ENCODE results near the gene STAT5B.
"Not testable (repeated sequence)": the region's sequence is repeated elsewhere in the genome, so short reads cannot be mapped to it uniquely, and the experiment has no call there.

Gene STAT5B

GRCh38 chr17:42304187-42305030 lies 28.2 kb upstream of the STAT5B start:
- no peak overlapping the region for H3K9ac ChIP-seq (ENCODE audit: low read length)
- H3K9me3 ChIP-seq (ENCODE audit: control insufficient read depth, low read length) = no peaks in the 10 kb centered on the region
- H3K4me1 ChIP-seq (ENCODE audit: control insufficient read depth, insufficient read depth, low read length) = no peaks in the 10 kb centered on the region
- H3K36me3 ChIP-seq (ENCODE audit: control insufficient read depth, insufficient read depth, low read length) = peaks cover 14% of the 10 kb centered on the region
- H3K4me3 ChIP-seq (ENCODE audit: low read length) = no peak overlapping the region
- H3K27me3 ChIP-seq (ENCODE audit: control insufficient read depth, insufficient read depth, low read length) = no peaks in the 10 kb centered on the region

- no peak overlapping the region for H3K4me3 ChIP-seq (ENCODE audit: low read length)
- no peaks in the 10 kb centered on the region for H3K9me3 ChIP-seq (ENCODE audit: control insufficient read depth, low read length)
- H3K36me3 ChIP-seq (ENCODE audit: control insufficient read depth, insufficient read depth, low read length) = peaks cover 14% of the 10 kb centered on the region
- no peaks in the 10 kb centered on the region for H3K27me3 ChIP-seq (ENCODE audit: control insufficient read depth, insufficient read depth, low read length)
- H3K9ac ChIP-seq (ENCODE audit: low read length) = no peak overlapping the region
- no peaks in the 10 kb centered on the region for H3K4me1 ChIP-seq (ENCODE audit: control insufficient read depth, insufficient read depth, low read length)
Observed at GRCh38 chr17:42303694-42304093, 27.5 kb upstream of the STAT5B start.

- no peaks in the 10 kb centered on the region for H3K27me3 ChIP-seq (ENCODE audit: control insufficient read depth, insufficient read depth, low read length)
- no peak overlapping the region for H3K9ac ChIP-seq (ENCODE audit: low read length)
- H3K4me1 ChIP-seq (ENCODE audit: control insufficient read depth, insufficient read depth, low read length) = no peaks in the 10 kb centered on the region
- no peaks in the 10 kb centered on the region for H3K9me3 ChIP-seq (ENCODE audit: control insufficient read depth, low read length)
- no peak overlapping the region for H3K4me3 ChIP-seq (ENCODE audit: low read length)
- peaks cover 9% of the 10 kb centered on the region for H3K36me3 ChIP-seq (ENCODE audit: control insufficient read depth, insufficient read depth, low read length)
Observed at GRCh38 chr17:42301022-42301421, 24.8 kb upstream of the STAT5B start.

GRCh38 chr17:42299913-42300312 lies 23.7 kb upstream of the STAT5B start:
- H3K9me3 ChIP-seq (ENCODE audit: control insufficient read depth, low read length); H3K4me3 ChIP-seq (ENCODE audit: low read length); H3K27me3 ChIP-seq (ENCODE audit: control insufficient read depth, insufficient read depth, low read length); H3K36me3 ChIP-seq (ENCODE audit: control insufficient read depth, insufficient read depth, low read length); H3K4me1 ChIP-seq (ENCODE audit: control insufficient read depth, insufficient read depth, low read length); H3K9ac ChIP-seq (ENCODE audit: low read length): not testable (repeated sequence)

GRCh38 chr17:42299361-42299760 lies 23.2 kb upstream of the STAT5B start:
- H3K27me3 ChIP-seq (ENCODE audit: control insufficient read depth, insufficient read depth, low read length); H3K9me3 ChIP-seq (ENCODE audit: control insufficient read depth, low read length); H3K36me3 ChIP-seq (ENCODE audit: control insufficient read depth, insufficient read depth, low read length); H3K4me1 ChIP-seq (ENCODE audit: control insufficient read depth, insufficient read depth, low read length); H3K9ac ChIP-seq (ENCODE audit: low read length); H3K4me3 ChIP-seq (ENCODE audit: low read length): not testable (repeated sequence)

GRCh38 chr17:42297775-42298174 lies 21.6 kb upstream of the STAT5B start:
- not testable (repeated sequence) for H3K9ac ChIP-seq (ENCODE audit: low read length); H3K4me3 ChIP-seq (ENCODE audit: low read length); H3K4me1 ChIP-seq (ENCODE audit: control insufficient read depth, insufficient read depth, low read length); H3K27me3 ChIP-seq (ENCODE audit: control insufficient read depth, insufficient read depth, low read length); H3K9me3 ChIP-seq (ENCODE audit: control insufficient read depth, low read length); H3K36me3 ChIP-seq (ENCODE audit: control insufficient read depth, insufficient read depth, low read length)

- Histone ChIP-seq H3K4me1 (ENCODE audit: control insufficient read depth, insufficient read depth, low read length) (no peaks in the 10 kb centered on the region), H3K27me3 (ENCODE audit: control insufficient read depth, insufficient read depth, low read length) (no peaks in the 10 kb centered on the region), H3K36me3 (ENCODE audit: control insufficient read depth, insufficient read depth, low read length) (no peaks in the 10 kb centered on the region), H3K9ac (ENCODE audit: low read length) (no peak overlapping the region), H3K4me3 (ENCODE audit: low read length) (no peak overlapping the region), H3K9me3 (ENCODE audit: control insufficient read depth, low read length) (no peaks in the 10 kb centered on the region)
Observed at GRCh38 chr17:42296012-42296411, 19.8 kb upstream of the STAT5B start.

- Histone ChIP-seq H3K36me3 (ENCODE audit: control insufficient read depth, insufficient read depth, low read length) (no peaks in the 10 kb centered on the region), H3K9ac (ENCODE audit: low read length) (no peak overlapping the region), H3K9me3 (ENCODE audit: control insufficient read depth, low read length) (no peaks in the 10 kb centered on the region), H3K4me3 (ENCODE audit: low read length) (no peak overlapping the region), H3K27me3 (ENCODE audit: control insufficient read depth, insufficient read depth, low read length) (no peaks in the 10 kb centered on the region), H3K4me1 (ENCODE audit: control insufficient read depth, insufficient read depth, low read length) (no peaks in the 10 kb centered on the region)
Observed at GRCh38 chr17:42294469-42295398, 18.5 kb upstream of the STAT5B start.

GRCh38 chr17:42291129-42291528 lies 14.9 kb upstream of the STAT5B start:
- Histone ChIP-seq H3K9ac (ENCODE audit: low read length) (no peak overlapping the region), H3K36me3 (ENCODE audit: control insufficient read depth, insufficient read depth, low read length) (no peaks in the 10 kb centered on the region), H3K9me3 (ENCODE audit: control insufficient read depth, low read length) (no peaks in the 10 kb centered on the region), H3K4me1 (ENCODE audit: control insufficient read depth, insufficient read depth, low read length) (peaks cover 27% of the 10 kb centered on the region), H3K27me3 (ENCODE audit: control insufficient read depth, insufficient read depth, low read length) (peaks cover 4% of the 10 kb centered on the region), H3K4me3 (ENCODE audit: low read length) (no peak overlapping the region)

- Histone ChIP-seq H3K9ac (ENCODE audit: low read length) (no peak overlapping the region), H3K27me3 (ENCODE audit: control insufficient read depth, insufficient read depth, low read length) (peaks cover 4% of the 10 kb centered on the region), H3K36me3 (ENCODE audit: control insufficient read depth, insufficient read depth, low read length) (no peaks in the 10 kb centered on the region), H3K4me1 (ENCODE audit: control insufficient read depth, insufficient read depth, low read length) (peaks cover 27% of the 10 kb centered on the region), H3K4me3 (ENCODE audit: low read length) (no peak overlapping the region), H3K9me3 (ENCODE audit: control insufficient read depth, low read length) (no peaks in the 10 kb centered on the region)
Observed at GRCh38 chr17:42290577-42290976, 14.4 kb upstream of the STAT5B start.

- Histone ChIP-seq H3K9me3 (ENCODE audit: control insufficient read depth, low read length) (no peaks in the 10 kb centered on the region), H3K4me1 (ENCODE audit: control insufficient read depth, insufficient read depth, low read length) (peaks cover 27% of the 10 kb centered on the region), H3K4me3 (ENCODE audit: low read length) (no peak overlapping the region), H3K36me3 (ENCODE audit: control insufficient read depth, insufficient read depth, low read length) (no peaks in the 10 kb centered on the region), H3K27me3 (ENCODE audit: control insufficient read depth, insufficient read depth, low read length) (peaks cover 4% of the 10 kb centered on the region), H3K9ac (ENCODE audit: low read length) (no peak overlapping the region)
Observed at GRCh38 chr17:42289611-42290181, 13.5 kb upstream of the STAT5B start.
